Measurements from ENCODE around the gene CLEC18C.
"Not testable (repeated sequence)": the region's sequence is repeated elsewhere in the genome, so short reads cannot be mapped to it uniquely, and the experiment has no call there.

DNA sequence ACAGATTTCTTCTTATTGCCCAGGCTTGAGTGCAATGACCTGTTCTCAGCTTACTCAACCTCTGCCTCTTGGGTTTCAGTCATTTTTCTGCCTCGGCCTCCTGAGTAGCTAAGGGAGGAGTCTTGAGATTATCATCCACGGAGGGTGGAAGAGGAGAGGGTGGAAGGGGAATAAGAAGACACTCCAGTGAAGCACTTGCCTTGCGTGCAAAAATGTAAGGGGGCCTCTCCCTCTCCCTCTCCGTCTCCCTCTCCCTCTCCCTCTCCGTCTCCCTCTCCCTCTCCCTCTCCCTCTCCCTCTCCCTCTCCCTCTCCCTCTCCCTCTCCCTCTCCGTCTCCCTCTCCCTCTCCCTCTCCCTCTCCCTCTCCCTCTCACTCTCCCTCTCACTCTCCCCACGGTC lies 29.9 kb downstream of the CLEC18C start:
- TF ChIP-seq CTCF, POLR2A (IDR thresholded peaks at IDR 0.05): not testable (repeated sequence)
